Gastrocnemius medialis (tissue), 4 donors: ENCODE results near the gene PKM.

Experiments used
- POLR2A ChIP-seq, 2 donors: fragments of 450-650 bp; IDR thresholded peaks; one replicate each; pipeline ENCODE4 v1.6.1; 2017; ENCODE audit warnings: antibody characterized with exemption in 2 of 2, mild to moderate bottlenecking in 2 of 2, moderate library complexity in 2 of 2
- TF ChIP-seq, protein P1 (sequence below), 5 experiments: fragments of 450-650 bp in 3 of 5; fragments of 200-600 bp in 2 of 5; sonication (generic) in 2 of 5; IDR thresholded peaks in 4 of 5; conservative IDR thresholded peaks in 1 of 5; 1 replicate in 4 of 5; 2 replicates in 1 of 5; pipeline ENCODE4 v1.5.1; 2016 to 2019; ENCODE audit warnings: antibody characterized with exemption in 5 of 5, mild to moderate bottlenecking in 3 of 5, moderate library complexity in 3 of 5

DNA sequence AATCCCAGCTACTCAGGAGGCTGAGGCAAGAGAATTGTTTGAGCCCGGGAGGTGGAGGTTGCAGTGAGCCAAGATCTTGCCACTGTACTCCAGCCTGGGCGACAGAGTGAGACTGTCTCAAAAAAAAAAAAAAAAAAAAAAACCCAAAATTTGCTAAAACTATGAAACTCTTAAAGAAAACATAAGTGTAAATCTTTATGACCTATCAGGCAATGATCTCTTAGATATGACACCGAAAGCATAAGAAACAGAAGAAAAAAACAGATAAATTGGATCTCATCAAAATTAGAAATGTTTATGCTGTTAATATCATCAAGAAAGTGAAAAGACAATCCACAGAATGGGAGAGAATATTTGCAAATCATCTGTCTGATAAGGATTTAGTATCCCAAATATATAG, 48.7 kb downstream of the PKM start:
- no peak for TF ChIP-seq POLR2A (IDR thresholded peaks at IDR 0.05)
- TF ChIP-seq, protein P1, sequence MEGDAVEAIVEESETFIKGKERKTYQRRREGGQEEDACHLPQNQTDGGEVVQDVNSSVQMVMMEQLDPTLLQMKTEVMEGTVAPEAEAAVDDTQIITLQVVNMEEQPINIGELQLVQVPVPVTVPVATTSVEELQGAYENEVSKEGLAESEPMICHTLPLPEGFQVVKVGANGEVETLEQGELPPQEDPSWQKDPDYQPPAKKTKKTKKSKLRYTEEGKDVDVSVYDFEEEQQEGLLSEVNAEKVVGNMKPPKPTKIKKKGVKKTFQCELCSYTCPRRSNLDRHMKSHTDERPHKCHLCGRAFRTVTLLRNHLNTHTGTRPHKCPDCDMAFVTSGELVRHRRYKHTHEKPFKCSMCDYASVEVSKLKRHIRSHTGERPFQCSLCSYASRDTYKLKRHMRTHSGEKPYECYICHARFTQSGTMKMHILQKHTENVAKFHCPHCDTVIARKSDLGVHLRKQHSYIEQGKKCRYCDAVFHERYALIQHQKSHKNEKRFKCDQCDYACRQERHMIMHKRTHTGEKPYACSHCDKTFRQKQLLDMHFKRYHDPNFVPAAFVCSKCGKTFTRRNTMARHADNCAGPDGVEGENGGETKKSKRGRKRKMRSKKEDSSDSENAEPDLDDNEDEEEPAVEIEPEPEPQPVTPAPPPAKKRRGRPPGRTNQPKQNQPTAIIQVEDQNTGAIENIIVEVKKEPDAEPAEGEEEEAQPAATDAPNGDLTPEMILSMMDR (IDR thresholded peaks at IDR 0.05 in 4 of 5, conservative IDR thresholded peaks at IDR 0.05 in 1 of 5) = no peak
